Measurements from ENCODE around the gene RUBCNL. TPM values are rescaled to one million over a fixed set of nuclear protein-coding genes. Genes with fewer than 3 reads are reported as not detected.
A peak's percentile ranks its signal among the peaks of the same experiment; 100 is the strongest.

RUBCNL gene
- total RNA-seq, 1 experiment from 2014 or later = not detected

DNA sequence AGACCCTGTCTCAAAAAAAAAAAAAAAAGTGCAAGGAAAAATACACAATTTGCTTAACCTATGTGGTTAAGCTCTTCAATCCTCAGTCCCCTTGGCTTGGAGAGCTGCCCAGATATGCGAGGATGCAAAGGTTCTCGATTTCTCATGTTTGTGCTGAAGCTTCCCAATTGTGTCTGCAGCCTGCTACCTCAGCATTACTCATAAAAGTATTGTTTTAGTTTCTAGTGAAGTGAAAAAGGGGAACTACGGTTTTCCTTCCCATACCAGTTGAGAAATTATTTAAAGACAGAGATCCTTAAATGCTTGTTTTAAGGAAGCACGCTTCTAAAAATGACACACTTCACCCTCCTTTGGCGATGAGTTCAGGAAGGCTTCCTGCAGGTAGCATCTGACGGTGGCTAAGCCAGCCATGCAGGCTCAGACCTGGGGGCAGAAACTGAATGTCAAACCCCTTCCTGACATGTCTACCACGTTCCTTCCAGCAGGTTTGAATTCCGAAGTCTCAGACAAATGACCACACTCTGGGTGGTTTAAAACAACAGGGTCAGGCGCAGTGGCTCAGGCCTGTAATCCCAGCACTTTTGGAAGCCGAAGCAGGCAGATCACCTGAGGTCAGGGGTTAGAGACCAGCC, 47.9 kb downstream of the RUBCNL start:
- H3K27ac ChIP-seq (ENCODE audit: low read length) = peak overlapping the region; percentile 80
- peak overlapping the region; percentile 78 for H3K4me2 ChIP-seq (ENCODE audit: low read length)
- CTCF ChIA-PET = interaction anchor here (0.6 kb wide), 1 partner anchor 130 kb away, joined by 3 read pairs; no protein-coding TSS in a partner anchor

DNA sequence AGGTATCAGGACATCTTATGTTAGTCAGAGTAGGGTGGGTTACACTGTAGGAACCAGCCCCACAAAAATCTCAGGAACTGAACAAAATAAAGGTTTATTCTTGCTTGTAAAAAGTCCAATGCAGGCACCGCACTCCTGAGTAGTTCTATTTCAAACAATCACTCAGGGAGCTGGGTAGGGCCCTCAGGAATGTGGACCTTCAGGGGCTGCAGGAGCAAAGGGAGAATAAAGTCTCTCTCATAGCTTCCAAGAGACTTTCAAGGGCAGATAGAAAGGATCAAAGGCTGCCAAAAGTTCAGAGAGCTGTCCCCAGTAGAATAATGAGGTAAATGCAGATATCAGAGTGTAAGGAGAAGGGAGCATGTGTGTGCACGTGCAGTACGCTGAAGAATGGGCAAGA, 49.4 kb downstream of the RUBCNL start:
- intact Hi-C loops (cut with micrococcal nuclease) = no loop called here
- no peaks in the 10 kb centered on the region for H4K20me1 ChIP-seq (ENCODE audit: low read length)
- H3K79me2 ChIP-seq (ENCODE audit: low read length) = no peaks in the 10 kb centered on the region
- no peaks in the 10 kb centered on the region for H3K9me3 ChIP-seq (ENCODE audit: low read length)
- H3K4me3 ChIP-seq (ENCODE audit: low read length) = no peak overlapping the region
- H3K9ac ChIP-seq (ENCODE audit: low read length) = no peak overlapping the region
- no peaks in the 10 kb centered on the region for H3K27me3 ChIP-seq (ENCODE audit: low read length)
- TF ChIP-seq EZH2 (IDR thresholded peaks at IDR 0.05; ENCODE audit: low read length, unreplicated experiment) = no peak
- TF ChIP-seq, protein P1, sequence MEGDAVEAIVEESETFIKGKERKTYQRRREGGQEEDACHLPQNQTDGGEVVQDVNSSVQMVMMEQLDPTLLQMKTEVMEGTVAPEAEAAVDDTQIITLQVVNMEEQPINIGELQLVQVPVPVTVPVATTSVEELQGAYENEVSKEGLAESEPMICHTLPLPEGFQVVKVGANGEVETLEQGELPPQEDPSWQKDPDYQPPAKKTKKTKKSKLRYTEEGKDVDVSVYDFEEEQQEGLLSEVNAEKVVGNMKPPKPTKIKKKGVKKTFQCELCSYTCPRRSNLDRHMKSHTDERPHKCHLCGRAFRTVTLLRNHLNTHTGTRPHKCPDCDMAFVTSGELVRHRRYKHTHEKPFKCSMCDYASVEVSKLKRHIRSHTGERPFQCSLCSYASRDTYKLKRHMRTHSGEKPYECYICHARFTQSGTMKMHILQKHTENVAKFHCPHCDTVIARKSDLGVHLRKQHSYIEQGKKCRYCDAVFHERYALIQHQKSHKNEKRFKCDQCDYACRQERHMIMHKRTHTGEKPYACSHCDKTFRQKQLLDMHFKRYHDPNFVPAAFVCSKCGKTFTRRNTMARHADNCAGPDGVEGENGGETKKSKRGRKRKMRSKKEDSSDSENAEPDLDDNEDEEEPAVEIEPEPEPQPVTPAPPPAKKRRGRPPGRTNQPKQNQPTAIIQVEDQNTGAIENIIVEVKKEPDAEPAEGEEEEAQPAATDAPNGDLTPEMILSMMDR (conservative IDR thresholded peaks at IDR 0.05; ENCODE audit: low read depth, low read length) = no peak
- no peak for TF ChIP-seq EZH2phosphoT487 (IDR thresholded peaks at IDR 0.05; ENCODE audit: borderline replicate concordance, low read length)
- H3K36me3 ChIP-seq (ENCODE audit: low read depth, low read length) = no peaks in the 10 kb centered on the region
- H2AFZ ChIP-seq (ENCODE audit: low read length) = no peak overlapping the region
- H3K4me2 ChIP-seq (ENCODE audit: low read length) = no peak overlapping the region
- no peaks in the 10 kb centered on the region for H3F3A ChIP-seq (ENCODE audit: low read length, unreplicated experiment)
- no peaks in the 10 kb centered on the region for H3K9me2 ChIP-seq (replicated peaks; ENCODE audit: low read length)
- H3K27ac ChIP-seq (ENCODE audit: low read length) = no peak overlapping the region
- ChIA-PET CTCF (no interaction called here), POLR2A (ENCODE audit: unreplicated experiment) (no interaction called here)
- H3K4me1 ChIP-seq (ENCODE audit: insufficient read depth, low read length) = peaks cover 13% of the 10 kb centered on the region
- no peak for ATAC-seq
- no TSS peak for BruUV-seq (replicated peaks)
- DNase-seq = no peak

More for the DNA sequence above, 47.9 kb downstream of the RUBCNL start:
- H2AFZ ChIP-seq (ENCODE audit: low read length) = peak overlapping the region; percentile 48
- peak overlapping the region; percentile 16; the same call in 1 of the 2 replicates for H3K4me3 ChIP-seq (ENCODE audit: low read length)
- H4K20me1 ChIP-seq (ENCODE audit: low read length) = no peaks in the 10 kb centered on the region
- TF ChIP-seq, protein P1 (conservative IDR thresholded peaks at IDR 0.05; ENCODE audit: low read depth, low read length) = no peak
- TF ChIP-seq EZH2phosphoT487 (IDR thresholded peaks at IDR 0.05; ENCODE audit: borderline replicate concordance, low read length) (no peak), EZH2 (IDR thresholded peaks at IDR 0.05; ENCODE audit: low read length, unreplicated experiment) (no peak)
- H3K9ac ChIP-seq (ENCODE audit: low read length) = peak overlapping the region; percentile 37; the same call in 1 of the 2 replicates
- no peaks in the 10 kb centered on the region for H3K9me3 ChIP-seq (ENCODE audit: low read length)
- POLR2A ChIA-PET (ENCODE audit: unreplicated experiment) = no interaction called here
- DNase-seq (peak; percentile 89), ATAC-seq (peak; percentile 68)
- BruUV-seq (replicated peaks) = no TSS peak
- H3K36me3 ChIP-seq (ENCODE audit: low read depth, low read length) = no peaks in the 10 kb centered on the region
- no peaks in the 10 kb centered on the region for H3K79me2 ChIP-seq (ENCODE audit: low read length)
- intact Hi-C loops (cut with micrococcal nuclease) = no loop called here
- H3K27me3 ChIP-seq (ENCODE audit: low read length) = no peaks in the 10 kb centered on the region
- H3F3A ChIP-seq (ENCODE audit: low read length, unreplicated experiment) = no peaks in the 10 kb centered on the region
- no peaks in the 10 kb centered on the region for H3K9me2 ChIP-seq (replicated peaks; ENCODE audit: low read length)
- peaks cover 13% of the 10 kb centered on the region for H3K4me1 ChIP-seq (ENCODE audit: insufficient read depth, low read length)

All from PC-3 (cell line).